Measurements from ENCODE around the gene TET3.

The TET3 gene

DNA sequence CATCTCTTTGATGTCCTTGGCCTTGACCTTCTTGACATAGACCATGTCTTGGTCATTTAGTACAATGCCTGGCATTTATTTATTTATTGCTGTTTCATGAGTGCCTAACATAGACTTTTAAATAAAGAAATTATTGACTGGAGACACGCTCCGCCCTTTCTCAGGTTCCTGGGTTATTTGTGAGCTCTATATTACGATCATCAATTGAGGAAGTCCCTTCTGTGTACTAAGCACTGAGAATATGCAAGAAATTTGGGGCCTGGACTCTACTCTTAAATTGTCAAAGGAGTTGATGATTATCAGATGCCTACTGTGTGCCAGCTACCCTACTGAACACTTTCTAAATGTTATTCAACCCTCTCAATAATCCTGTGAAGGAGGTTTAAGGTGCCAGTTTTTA, 19.7 kb upstream of the TET3 start:
- no peak for DNase-seq

DNA sequence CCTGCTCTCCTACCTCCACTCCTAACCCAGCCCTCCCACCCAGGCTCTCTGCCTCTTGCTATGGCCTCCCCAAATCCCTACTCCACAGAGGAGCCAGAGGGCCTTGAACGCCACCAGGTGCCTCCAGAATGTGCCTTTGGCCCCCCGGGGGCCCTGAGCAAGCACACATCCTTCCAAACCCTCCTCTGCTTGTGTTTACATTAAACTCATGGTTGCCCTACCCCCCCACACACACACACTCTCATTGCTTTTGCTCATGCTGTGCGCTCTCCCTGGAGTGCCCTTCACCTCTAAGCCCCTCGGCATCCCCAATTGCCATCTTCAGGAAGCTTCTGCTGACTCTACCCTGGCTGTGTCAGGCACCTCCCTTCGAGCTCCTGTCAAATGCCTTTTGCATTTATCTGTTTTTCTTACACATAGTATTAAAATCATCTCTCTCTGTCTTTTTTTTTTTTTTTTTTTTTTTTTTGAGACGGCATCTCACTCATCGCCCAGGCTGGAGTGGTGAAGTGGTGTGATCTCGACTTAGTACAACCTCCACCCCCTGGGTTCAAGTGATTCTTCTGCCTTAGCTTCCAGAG, 16.3 kb upstream of the TET3 start:
- no peak for DNase-seq

DNA sequence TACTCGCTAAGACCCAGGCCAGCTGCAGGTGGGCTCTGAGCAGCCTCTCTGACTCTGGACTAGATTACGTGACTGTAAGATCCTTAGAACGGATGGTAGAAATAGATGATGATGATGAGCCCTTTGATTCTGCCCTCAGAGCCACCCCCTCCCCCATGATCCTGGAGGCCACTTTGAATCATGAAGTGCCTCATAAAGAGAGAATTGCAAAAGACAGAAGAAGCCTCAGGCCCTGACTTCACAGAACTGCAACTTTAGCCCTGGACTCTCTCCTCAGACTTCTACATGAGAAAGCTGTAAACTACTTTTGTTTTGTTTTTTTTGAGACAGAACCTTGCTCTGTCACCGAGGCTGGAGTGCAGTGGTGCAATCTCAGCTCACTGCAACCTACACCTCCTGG, 15.4 kb upstream of the TET3 start:
- DNase-seq = no peak

DNA sequence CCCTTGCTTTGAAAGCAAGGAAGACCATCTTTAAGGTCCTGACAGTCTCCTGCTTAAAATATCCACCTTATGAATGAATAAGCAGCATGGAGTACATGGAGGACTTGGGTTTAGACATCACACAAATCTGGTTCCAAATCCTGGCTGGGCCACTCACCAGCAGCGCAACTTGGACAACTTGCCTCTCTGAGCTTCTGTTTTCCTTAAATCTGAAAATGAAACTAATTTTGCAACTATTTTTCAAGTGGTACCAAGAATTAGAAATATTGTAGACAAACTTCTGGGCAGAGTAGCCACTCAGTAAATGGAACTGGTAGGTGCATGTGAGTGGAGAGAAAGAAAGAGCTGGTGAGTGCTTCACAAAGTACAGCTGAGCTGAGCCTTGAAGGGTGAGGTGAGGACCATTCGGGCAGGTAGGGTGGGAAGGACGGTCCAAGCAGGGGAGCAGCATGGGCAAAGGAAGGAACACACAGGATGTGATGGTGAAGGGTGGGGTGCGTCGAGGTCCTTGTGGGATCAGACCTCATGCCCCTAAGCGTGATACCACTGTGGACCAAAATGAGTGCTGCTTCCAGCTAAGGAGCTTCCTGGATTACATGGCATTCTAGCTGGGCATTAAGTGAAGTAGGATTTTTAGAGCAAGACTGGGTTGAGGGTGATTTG, 14.4 kb upstream of the TET3 start:
- no peak for DNase-seq

DNA sequence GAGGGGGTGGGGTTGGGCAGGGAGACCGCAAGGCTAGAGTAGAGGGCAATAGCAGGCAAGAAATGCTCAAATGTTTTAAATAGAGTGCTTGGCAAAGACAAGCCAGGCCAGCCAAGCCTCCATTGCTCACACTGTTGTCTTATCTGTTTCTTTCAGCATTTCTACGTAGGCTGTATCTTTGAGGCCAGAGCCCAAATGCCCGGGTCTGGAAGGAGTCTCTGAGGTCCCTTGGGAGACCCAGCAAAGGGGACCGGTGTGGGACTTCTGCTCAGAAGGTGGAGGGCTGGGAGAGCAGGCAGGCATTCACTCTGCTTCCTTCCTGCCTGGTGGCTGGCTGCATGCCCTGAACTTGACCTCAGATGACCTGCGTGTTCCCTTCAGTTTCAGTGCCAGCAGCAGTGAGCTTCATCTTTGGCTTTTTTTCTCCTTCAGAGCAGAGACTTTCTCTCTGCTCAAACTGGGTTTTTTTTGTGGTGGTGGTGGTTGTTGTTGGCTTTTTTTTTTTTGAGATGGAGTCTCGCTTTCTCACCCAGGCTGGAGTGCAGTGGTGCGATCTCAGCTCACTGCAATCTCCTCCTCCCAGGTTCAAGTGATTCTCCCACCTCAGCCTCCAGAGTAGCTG, 13.7 kb upstream of the TET3 start:
- no peak for DNase-seq

DNA sequence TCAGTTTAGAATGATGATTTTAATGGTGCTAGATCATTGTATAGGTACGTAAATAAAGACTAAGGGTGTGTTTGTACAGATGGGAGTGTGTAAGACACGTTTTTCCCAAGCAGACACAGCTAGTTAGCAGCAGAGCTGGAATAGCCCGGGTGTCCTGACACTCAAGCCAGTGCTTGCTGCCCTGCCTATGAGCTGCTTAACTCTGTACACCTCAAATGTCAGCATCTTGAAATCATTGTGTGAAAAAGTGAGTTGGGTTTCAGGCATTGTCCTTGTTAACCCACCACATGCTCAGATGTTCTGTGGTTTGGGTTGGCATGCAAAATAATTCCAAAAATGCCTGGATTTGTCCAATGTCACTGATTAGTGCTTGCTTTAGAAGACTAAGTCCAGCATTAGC, 13.0 kb upstream of the TET3 start:
- no peak for DNase-seq

DNA sequence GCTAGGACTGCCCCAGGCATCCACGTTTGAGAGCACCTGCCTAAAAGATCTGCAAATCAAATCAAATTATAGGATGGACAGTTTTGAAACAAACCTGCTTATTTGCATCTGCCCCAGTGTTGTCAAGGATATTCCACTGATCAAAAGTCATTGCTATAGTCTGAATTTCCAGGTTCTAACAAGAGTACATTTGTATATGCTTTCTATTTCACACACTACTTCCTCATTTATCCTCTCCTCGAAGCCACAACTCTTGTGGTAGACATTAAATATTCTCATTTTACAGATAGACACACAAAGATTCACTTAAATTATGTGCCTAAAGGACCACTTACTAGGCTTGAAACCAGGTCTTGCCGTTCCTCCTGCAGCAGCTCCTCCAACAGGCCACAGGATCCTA, 11.9 kb upstream of the TET3 start:
- DNase-seq = no peak

DNA sequence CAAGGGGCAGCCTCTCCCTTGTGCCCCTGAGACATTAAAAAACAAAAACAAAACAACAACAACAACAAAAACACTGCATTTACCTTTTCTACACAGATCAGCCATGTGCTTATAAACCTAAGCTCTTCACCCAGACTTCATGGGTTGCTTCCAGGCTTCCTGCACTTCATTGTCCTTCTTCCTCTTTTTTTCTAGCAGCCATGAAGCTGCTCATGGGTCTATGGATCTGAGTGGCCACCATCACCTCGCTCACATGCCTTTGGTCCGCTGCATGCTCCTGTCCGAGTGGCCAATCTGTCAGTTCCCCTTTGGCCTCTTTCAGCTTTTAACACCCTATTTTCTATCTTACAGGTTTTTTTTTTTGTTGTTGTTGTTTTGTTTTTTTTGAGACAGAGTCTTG, 9.0 kb upstream of the TET3 start:
- DNase-seq = no peak

DNA sequence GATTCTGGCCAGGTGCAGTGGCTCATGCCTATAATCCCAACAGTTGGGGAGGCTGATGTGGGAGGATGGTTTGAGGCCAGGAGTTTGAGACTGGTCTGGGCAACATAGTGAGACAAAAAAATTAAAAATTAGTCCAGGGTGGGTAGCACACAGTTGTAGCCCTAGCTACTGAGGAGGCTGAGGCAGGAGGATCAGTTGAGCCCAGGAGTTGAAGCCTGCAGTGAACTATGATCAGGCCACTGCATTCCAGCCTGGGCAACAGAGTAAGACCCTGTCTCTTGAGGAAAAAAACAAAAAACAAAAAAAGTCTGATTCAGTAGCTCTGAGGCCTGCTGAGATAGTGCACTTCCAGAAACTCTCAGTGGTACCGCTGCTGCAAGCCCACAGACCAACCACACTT, 7.9 kb upstream of the TET3 start:
- no peak for DNase-seq

DNA sequence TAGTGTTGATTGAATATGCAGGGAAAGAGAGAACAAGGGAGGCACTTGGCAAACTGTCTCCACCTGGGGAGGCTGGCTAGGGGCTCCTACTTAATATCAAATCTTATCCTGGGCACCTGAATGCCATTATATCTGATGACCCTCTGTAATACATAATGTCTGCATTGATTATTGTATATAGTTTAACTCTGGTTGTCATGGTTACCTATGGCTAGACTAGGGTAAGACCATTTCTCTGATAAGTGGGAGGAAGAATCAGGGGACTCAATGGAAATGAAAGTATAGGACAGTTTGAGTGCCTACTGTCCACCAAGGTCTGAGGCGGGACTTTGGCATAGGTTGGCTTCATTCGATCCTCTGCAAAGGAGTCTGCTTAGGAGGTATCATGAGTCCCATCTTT, 7.2 kb upstream of the TET3 start:
- DNase-seq = no peak

DNA sequence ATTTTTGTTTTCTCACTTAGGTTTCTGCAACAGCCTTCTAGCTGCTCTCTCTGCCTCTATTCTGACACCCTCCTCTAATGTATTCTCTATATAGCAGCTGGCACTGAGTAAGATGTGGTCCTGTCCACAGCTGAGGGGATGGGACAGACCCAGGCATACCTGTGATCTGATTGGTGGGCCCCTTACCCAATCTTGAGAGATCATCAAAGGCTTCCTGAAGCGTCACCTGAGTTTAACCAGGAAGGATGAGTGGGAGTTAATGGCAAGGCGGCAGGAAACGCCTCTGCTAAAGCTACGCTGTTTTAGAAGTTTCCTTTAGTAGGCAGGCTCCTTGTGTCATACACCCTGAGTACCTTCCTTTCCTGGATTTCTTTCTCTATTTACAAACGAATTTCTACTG, 5.7 kb upstream of the TET3 start:
- DNase-seq = no peak

DNA sequence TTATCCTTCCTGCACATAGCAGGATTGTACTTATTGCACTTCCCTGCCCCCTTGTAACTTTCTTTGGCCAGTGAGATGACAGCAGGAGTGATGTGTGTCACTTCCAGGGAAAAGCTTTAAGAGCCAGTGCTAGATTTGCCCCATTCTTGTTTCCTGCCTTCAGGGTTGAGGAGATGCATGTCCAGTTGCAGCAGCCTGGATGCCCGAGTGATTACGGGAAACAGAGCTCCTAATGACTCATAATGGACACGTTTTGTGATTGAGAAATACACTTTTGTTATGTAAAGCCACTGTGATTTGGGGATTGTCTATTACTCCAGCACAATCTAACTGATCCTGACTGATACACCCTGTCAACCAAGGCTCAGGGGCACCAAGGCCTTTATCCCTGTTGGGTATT, 5.0 kb upstream of the TET3 start:
- DNase-seq = no peak

DNA sequence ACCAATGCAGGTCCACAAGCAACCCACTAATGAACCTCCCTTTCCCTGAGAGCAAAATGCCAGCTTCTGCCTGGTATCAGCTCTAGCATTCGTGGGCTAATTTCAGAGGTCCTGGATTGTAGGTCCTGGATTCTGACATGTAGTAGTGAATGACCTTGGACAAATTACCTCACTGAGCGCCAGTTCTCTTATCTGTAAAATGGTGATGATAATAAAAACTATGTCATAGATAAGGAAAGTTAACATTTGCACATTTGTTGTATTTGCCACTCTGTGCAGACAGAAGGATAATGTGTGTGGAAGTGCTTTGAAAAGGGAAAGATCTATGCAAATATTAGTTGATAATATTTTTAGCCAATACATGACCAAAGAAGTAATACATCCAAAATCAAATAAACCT, 4.1 kb upstream of the TET3 start:
- no peak for DNase-seq

DNA sequence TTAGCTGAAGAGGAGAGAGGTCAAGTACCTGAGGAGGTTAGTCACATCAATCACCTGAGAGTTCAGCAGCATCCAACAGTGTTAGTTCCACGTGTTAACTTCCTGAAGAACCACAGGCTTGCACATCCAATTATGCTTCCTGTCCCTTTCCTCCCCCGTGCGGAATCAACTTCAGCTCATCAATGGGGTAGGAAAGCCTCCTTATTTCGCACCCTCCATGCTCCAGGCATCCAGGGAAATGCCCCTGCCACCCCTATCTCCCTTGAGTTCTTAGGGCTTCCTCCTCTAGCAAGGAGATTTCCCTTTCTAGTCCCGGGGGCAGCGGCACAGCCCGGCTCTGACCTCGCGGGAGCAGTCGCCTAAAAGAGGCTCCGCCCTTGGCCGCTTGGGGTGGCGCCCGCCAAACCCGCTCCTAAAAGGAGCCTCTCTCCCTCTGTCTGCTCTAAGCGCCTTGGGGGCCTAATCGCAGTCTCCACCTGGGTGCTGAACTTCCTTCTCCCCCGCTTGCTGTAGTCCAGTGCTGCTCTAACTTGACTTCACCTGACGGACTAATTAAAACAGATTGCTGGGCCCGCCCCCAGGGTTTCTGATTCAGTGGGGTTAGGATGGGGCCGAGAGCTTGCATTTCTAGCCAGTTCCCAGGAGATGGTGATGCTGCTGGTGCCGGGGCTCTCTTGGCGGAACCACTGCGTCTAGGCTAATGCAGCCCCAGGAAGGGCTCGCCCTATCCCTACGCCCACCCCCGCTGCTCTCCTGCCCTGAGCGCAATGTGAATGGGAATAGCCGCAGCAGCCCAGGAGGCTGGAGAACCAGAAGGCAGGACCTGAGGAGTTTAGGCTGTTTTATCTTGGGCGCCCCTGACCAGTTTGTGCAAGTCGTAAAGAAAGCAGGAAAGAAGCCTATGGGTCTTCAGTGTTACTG, 3.4 kb upstream of the TET3 start:
- DNase-seq = no peak

DNA sequence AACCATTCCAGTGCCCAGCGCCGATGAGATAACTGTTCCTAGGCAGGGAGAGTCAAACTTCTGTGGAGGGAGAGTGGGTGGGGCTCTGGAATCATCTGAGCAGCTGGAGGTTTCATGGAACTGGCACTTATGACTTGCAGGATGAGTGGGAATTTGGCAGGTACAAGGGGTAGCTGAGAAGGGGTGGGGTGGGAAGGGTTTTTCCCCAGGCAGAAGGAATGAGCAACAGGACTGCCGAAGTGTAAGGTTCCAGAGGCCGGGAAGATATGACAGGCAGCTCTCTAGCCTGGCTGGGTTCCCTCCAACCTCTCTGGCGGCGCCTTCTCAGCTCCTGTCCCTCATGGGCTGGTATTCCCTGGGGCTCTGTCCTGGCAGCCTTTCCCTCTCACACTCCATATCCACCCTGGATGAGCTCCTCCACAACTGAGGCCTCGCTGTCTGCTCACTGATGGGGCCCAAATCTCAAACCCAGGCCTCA, 2.5 kb upstream of the TET3 start:
- no peak for DNase-seq

DNA sequence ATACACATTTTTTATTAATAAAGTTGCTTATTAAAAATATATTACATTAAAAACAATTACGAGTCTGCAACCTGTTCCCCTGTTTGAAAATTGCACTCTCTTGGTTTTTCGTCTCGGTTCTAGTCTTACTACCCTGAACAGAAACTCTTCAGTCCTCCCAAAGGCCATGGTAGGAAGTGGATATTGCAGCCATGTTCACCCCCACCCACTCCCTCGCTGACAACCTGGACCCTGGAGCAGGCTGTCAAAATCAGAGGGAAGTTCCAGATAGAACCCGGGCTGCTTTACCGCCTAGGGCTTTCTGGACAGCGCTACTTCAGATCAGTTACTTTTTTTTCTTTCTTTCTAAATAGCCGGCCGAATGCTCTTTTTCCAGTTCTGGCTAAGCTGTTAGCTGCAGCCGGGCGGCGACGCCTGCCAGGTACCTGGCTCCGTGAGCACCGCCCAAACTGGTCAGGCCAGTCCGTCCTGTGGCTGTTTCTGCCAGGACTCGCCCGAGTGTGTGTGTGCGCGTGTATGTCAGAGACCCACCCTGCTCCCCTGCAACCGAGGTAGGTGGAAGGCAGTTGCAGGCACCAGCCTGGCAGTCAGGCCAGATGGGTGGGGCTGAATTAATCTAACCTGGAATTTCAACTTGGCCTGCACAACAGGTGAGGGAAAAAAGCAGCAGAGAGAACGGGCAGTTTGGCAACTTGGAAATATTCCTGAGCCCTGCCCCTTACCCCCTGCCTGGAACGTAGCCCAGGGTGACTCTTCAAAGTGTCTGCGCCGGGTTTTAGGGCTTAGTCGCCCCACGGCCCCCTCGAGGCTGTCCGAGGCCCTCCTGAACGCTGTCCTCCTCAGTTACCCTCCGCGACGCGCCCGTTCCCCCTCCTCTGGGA, 1.1 kb upstream of the TET3 start:
- DNase-seq = no peak

DNA sequence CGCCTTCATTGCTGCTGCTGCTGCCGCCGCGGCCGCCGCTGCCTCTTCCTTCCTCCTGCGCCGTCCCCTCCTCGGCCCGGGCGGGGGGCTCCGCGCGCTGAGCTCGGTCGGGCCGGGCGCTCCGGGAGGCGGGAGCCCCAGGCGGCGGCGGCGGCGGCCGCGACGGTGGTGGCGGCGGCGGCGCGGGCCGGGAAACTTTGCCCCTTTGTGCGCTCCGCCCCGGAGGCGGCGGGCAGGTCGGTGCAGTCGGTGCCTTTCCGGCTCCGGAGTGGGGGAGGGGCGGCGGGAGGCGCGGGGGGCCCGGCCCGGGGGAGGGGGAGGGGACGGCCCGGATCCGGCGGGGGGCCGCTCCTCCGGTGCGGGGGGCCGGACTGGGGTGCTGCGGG, 205 bp downstream of the TET3 start:
- DNase-seq = no peak

DNA sequence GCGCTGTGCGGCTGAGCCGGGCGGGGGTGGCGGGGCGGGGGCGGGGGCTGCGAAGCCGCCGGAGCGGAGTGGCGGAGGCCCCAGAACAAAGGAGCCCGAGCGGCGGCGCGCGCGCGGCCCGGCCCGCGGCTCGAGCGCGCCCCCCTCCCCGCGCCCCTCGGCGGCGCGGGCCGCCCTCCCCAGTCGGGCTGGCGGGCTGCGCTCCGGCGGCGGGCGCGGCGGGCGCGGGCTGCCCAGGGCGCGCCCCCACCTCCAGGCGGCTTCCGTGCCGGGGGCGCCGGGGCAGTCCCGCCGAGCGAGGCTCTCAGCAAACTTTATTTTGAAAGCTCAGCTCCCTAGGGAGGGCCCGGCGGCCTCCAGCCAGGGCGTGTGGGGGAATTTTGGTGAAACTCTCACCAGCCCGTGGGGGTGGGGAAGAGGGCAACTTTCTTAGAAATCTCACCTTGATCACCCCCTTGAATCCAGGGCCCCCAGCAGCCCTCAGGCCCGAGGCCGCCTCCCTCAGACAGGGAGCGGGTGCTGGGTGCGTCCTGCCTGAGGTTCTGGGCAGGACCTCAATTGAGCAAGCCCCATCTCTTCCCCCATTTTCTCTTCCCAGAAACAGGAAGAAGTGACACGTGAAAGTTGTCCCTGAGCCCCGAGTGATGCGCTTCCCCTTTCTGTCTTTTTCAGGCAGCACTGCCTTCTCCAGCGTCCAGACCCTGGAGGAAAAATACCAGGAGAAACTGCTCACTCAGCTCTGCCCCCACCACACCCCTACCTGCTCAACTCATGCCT, 786 bp downstream of the TET3 start:
- no peak for DNase-seq

DNA sequence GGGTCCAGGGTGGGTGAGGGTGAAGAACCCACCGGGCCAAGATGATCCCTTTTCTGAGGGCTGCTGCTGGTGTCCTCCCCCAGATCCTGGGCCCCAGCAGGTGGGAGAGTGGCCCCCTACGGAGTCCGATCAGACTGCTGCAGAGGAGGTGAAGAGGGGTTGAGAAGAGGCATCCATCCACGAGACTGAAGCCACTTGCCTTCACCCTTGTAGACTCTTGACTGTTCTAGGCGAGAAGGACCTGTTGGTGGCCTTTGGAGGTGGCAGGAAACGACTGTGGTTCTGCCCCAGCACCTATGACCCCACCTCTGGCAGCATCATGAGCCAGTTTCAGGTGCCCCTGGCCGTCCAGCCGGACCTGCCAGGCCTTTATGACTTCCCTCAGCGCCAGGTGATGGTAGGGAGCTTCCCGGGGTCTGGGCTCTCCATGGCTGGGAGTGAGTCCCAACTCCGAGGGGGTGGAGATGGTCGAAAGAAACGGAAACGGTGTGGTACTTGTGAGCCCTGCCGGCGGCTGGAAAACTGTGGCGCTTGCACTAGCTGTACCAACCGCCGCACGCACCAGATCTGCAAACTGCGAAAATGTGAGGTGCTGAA, 1.5 kb downstream of the TET3 start:
- DNase-seq = no peak

DNA sequence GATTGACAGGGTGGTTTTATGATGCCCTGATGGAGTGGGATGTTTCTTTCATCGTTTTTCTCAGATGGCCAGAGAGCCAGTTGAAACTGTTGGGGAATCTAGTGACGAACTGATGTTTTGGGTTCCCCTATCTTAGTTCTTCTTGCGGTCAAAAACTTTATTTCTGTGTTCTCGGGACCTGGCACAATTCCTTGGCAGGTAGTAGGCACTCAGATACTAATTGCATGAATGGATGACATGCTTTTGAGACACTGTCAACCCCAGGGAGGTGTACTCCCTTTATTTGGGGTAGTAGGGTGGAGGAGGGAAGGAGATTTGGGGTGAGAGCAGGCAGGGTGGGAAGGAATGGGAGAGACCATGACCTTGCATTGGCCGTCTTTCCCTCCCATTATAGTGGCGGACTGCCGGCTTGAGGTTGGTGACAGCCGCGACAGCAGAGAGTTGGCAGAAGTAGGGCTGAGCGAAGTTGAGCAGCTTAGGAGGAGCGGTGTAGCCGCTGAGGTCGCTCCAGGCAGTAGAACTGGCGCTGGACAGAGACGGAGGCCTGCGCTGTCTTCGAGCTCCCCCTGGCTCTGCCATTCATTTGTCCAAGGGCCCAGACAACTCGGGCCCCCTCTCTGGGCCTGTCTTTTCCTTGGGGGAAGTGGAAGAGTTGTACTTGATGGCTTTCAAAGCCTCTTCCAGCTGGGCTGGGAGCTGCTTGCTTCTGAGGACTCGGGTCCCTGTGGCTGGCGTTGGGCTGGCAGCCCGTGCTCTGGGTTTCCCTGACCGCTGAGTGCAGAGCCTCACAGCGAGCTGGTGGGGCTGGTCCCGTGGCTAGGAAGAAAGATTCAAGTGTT, 2.6 kb downstream of the TET3 start:
- no peak for DNase-seq

Data from GOT3 (cell line).